Measurements from ENCODE around the gene WNT7B. TPM values are rescaled to one million over a fixed set of nuclear protein-coding genes. Genes with fewer than 3 reads are reported as not detected.
A peak's percentile ranks its signal among the peaks of the same experiment; 100 is the strongest.

The WNT7B gene
- total RNA-seq, 1 experiment from 2014 or later = 13.3 TPM

GRCh38 chr22:45930324-45930723, 46.6 kb downstream of the WNT7B start:
- no peak for DNase-seq (ENCODE audit: low read depth)

- no peak for DNase-seq (ENCODE audit: low read depth)
These were observed 47.3 kb downstream of the WNT7B start for GRCh38 chr22:45929649-45930048.

DNA sequence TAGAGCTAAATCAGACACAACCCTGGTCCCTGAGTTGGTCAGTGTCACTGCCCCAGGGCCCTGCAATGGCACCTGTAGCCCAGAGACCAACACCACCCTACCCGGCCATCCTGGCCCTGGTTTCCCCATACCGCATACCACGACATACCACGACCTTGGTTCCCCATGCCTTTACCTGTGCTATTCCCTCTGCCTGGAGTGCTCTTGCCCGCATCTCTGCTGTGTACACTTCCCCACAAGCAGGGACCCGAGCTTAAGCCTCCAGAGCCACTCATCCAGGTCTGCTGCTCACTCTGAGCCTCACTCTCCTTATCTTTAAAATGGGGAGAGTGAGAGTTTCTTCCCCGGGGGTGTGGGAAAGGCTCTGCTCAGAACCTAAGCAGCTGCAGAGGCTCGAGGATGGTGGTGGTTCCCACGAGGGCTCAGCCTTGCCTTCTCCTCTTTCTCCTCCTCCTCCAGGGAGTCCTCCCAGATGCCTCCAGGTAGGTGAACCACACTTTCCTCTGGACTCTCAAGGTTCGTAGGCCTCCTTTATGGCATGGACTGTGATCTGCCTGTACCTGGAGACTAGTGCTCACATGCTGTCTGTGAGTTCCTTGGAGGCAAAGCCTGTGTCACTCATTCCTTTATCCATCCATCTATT, 48.1 kb downstream of the WNT7B start:
- no peak for DNase-seq (ENCODE audit: low read depth)

- DNase-seq (ENCODE audit: low read depth) = no peak
These were observed 49.9 kb downstream of the WNT7B start for GRCh38 chr22:45927059-45927458.

DNA sequence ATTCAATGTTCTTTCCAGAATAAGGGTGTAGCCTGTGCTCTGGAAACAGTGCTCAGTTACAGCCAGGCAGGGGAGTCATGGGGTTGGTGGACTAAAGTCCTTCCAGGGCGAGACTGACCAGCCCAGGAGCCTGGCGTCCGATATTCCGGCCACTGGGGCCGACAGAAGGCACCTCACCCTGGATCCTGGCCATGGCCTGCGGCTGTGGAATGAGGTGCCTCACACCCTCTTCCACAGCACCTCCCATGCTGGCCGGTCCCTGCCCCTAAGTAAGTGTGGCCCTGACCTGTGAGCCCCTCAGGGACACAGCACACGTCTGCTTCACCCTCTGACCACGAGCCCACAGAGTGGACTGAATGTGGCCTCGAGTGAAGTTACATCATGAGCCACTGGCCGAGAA, 50.5 kb downstream of the WNT7B start:
- DNase-seq (ENCODE audit: low read depth) = no peak

- DNase-seq (ENCODE audit: low read depth) = peak; percentile 60
These were observed 51.1 kb downstream of the WNT7B start for GRCh38 chr22:45925811-45926351.

DNA sequence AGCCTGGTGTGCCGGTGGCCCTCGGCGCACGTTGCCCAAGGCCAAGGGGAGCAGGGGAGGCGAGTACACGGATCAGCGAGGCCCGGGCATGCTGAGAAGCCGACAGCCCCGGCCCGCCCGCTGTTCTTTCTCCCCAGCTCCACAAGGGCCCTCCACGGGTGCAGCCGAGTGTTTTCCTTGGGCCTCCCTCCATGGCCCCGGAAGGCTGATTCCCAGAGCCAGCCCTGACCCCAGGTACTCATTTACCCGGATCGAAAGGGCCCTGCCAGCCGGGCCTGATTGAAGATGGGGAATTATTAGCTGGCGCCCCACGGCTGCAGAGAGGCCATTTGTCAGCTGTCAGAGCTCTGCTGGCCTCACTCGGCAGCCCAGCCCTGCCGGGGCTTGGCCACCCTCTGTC, 53.1 kb downstream of the WNT7B start:
- no peak for DNase-seq (ENCODE audit: low read depth)

GRCh38 chr22:45923212-45923611, 53.8 kb downstream of the WNT7B start:
- DNase-seq (ENCODE audit: low read depth) = no peak

- DNase-seq (ENCODE audit: low read depth) = no peak
These were observed 54.3 kb downstream of the WNT7B start for GRCh38 chr22:45922661-45923060.

- no peak for DNase-seq (ENCODE audit: low read depth)
These were observed 54.7 kb downstream of the WNT7B start for GRCh38 chr22:45922256-45922655.

- no peak for DNase-seq (ENCODE audit: low read depth)
These were observed 57.3 kb downstream of the WNT7B start for GRCh38 chr22:45919504-45920286.

DNA sequence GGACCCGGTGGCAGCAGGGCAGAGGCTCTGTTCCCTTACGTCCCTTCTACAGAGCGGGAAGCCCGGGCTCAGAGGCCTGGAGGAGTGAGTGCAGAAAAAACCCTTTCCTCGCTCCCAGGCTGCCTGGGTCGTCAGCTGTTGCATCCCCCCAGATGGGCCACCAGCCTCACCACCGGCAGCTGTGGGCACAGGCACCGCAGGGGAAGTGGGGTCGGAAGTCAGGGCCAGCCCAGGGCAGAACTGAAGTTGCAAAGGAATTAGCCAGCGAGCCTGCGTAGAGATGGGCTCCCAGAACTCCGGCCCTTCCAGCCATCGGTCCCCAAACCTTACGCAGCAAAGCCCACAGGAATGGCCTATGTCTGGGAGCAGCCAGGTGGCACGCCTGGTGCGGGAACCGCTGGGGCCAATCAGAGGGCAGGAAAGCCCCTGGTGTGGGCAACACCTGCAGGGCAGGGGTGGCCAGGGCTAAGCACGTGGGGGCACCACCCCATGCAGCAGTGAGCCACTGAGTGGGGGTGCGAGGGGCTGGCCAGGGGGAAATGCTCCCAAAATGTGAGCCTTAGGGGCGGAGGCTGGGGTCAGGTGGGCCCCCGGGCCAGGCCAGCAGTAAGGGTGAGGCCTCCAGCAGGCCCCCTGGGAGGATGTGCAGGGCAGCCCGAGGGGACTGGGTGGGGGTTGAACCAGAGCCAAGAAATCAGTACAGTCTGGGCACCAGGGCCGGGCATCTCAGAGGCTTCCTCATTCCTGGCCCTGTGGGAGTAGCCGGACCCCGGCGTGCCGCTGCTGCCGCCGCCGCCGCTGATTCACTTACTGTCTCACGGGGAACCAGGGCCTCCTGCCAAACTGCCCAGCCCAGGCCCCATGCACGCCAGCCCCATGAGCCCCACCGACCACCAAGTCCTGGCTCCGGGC, 58.2 kb downstream of the WNT7B start:
- DNase-seq (ENCODE audit: low read depth) = peak; percentile 87

DNA sequence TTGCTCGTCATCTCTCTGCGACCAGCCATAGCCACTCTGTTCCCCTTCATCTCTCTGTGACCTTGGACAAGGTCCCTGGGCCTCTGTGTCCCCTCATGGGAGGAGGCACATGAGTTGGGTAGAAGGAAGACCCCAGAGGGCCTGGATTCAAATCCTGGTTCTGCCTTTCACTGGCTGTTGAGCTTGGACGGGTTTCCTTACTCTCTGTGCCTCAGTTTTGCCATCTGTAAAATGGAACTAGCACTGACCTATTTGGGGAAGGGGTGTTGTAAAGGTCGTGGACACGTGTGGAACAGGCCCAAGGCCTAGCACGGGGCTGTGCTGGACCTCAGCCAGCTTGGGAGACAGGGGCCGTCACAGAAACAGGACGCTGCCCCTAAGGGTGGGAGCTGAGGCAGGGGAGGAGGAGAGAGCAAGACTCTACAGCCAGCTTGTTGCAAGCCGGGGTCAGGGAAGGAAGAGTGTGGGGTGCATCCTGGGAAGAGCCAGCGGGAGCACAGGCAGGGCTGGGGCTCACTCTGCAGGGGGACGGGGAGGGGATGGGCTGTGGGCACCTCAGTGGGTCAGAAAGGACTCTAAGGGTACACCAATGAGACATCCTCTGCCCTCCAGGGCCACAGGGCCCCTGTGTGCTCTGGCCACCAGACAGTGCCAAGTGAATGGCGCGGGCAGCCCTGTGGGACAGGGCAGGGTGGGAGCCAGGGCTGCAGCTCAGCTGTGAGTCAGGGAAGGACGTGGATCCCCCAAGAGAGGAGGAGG, 59.1 kb downstream of the WNT7B start:
- DNase-seq (ENCODE audit: low read depth) = no peak

DNA sequence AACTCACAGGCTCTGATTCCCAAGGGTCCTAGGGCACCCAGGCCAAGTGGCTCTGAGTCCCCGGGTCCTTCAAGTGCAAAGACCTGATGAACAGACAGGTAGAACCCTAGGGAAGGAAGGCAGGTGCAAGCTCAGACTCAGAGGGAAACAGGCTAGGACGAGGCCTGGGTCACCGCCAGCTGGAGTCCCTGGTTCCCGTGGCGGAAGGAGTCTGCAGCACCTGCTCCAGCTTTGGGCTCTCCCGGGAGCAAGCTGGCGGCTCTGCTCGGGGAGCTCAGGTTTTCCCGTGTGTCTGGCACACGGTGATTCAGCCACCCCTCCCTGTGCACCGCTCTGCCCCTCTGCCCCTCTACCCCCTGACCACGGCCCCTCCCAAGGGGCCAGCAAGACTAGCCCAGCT, 59.8 kb downstream of the WNT7B start:
- no peak for DNase-seq (ENCODE audit: low read depth)

- no peak for DNase-seq (ENCODE audit: low read depth)
These were observed 60.4 kb downstream of the WNT7B start for GRCh38 chr22:45916515-45916914.

DNA sequence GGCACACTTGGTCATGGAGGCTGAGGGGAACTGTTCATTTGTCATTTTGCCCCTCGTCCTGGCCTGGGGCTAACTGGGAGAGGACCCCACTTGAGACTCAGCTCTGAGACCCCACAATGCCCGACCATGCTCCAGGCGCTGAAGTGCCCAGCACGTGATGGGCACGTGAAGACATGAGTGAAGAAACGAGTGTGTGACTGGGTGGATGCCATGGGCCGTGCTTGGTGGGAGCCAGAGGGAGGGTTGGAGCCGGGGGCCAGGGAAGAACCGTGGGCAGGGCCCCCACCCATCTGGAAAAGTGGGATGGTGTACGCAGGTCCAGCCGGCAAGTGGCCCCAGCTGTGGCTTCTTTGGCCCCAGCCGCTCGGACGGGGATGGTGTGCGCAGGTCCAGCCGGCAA, 61.1 kb downstream of the WNT7B start:
- DNase-seq (ENCODE audit: low read depth) = no peak

- DNase-seq (ENCODE audit: low read depth) = no peak
These were observed 61.8 kb downstream of the WNT7B start for GRCh38 chr22:45915151-45915550.

DNA sequence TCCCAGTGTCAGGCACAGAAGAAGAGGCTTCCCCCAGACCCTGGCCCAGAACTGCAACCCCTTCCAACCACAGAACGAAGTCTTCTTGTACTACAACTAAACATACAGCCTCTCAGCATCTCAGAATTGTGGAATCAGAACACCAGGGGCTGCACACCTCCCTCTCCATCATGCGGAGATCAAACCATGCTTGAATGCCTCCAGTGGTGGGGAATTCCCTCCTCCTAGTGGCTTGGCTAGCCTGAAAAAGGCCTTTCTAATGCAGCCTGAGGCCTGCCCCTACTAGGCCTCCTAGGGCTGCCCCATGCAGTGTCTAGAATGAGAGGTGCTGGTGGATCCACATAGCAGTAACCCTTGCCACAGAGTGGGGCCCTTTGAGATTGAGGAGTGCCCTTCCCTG, 62.7 kb downstream of the WNT7B start:
- DNase-seq (ENCODE audit: low read depth) = no peak

DNA sequence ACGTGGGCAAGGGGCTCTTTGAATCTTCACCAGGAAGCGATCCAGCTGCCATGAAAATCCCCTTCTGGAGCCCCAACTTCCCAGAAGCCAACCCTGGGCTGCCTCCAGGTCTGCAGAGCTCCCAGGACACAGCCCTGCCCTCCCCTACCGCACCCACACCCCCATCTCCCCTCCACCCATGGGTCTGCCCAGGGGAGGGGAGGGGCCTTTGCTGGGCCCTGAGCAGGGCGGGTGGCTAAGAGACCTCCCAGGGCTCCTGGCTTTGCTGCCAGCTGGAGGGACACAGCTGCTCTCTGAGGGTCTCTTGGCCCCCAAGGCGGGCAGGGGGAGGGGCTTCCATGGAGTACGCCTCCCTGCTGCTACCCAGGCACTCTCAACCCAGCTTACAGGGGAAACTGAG, 64.1 kb downstream of the WNT7B start:
- no peak for DNase-seq (ENCODE audit: low read depth)

GRCh38 chr22:45911601-45912271, 65.2 kb downstream of the WNT7B start:
- DNase-seq (ENCODE audit: low read depth) = no peak

GRCh38 chr22:45910928-45911467, 66.0 kb downstream of the WNT7B start:
- DNase-seq (ENCODE audit: low read depth) = no peak

All from Daoy (cell line).